HG02610 (cell line): ENCODE data around the gene MAGEA11.
A peak's percentile ranks its signal among the peaks of the same experiment; 100 is the strongest.
"Not testable (repeated sequence)": the region's sequence is repeated elsewhere in the genome, so short reads cannot be mapped to it uniquely, and the experiment has no call there.

Experiments
- ATAC-seq: cut with Tn5 transposase; IDR thresholded peaks from one replicate; pipeline ENCODE4 v1.9.1; 2021; ENCODE audit warnings: mild to moderate bottlenecking, moderate library complexity; ENCODE audit not compliant: unreplicated experiment

Gene MAGEA11, protein sequence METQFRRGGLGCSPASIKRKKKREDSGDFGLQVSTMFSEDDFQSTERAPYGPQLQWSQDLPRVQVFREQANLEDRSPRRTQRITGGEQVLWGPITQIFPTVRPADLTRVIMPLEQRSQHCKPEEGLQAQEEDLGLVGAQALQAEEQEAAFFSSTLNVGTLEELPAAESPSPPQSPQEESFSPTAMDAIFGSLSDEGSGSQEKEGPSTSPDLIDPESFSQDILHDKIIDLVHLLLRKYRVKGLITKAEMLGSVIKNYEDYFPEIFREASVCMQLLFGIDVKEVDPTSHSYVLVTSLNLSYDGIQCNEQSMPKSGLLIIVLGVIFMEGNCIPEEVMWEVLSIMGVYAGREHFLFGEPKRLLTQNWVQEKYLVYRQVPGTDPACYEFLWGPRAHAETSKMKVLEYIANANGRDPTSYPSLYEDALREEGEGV

DNA sequence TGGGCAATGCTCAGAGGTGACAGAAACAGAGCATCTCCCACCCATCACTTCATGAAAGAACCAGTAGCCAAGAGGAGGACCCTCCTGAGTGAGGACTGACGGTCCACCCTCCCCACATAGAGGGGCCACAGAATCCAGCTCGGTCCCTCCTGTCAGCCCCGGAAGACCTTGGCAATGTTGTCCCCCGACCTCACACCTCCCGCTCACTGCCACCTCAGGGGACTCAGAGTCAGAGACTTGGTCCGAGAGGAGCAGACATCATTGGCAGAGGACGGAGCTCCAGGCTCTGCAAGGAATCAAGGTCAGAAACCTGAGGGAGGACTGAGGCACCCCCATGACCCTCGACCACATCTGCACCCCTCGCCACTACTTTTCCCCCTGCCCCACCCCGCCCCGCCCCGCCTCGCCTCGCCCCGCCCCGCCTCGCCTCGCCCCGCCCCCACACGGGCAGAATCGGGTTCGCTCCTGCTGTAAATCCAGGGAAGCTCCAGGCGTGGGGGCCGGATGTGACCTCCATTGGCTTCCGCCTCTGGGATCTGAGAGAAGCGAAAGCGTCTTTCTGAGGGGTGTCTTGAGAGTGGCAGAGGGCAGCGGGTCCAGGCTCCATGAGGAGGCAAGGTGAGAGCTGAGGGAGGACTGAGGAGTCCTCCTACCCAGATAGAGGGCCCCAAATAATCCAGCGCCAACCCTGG is at the start of gene MAGEA11:
MAGEA11 (plus strand) TSS at position 516 of the 692 bp plus-strand sequence. CDS start 1,100 bp downstream, outside the sequence.
- no peak for ATAC-seq

DNA sequence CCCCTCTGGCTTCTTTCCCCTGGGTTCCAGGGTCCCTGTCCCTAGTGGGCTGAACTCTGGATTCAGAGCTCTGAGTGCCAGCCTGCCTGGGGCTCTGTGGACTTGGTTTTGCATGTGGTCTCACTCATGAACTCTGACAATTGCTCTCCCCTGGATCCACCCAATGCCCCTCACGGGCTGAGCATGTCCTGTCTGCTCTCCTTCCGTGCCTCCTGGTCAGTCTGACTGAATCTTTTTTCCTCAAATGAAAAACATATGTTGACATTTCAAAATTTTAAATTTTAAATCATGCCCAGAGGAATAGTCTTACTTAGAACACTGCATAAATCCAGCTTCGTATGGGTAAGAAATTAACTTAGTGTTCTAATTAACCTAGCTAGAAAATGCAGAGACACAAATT is 36.8 kb upstream of the MAGEA11 start:
- not testable (repeated sequence) for ATAC-seq

DNA sequence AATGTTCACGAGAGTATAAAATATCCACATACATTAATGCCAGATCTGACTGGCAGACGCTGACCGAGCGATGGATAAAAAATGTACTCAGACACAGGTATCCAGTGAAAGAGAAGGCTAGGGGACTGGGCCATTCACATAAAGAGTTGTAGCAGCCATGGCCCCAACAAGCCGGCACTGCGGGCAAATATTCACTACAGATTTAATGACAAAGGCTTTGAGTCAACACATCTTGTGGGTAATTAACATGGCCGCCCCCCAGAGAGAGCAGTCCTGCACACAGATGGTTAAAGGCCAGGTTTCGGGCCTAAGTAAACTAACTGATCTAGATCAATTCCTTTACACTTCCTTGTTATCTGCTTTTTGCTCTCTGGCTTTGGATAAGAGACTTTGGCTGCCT is 36.3 kb upstream of the MAGEA11 start:
- not testable (repeated sequence) for ATAC-seq

DNA sequence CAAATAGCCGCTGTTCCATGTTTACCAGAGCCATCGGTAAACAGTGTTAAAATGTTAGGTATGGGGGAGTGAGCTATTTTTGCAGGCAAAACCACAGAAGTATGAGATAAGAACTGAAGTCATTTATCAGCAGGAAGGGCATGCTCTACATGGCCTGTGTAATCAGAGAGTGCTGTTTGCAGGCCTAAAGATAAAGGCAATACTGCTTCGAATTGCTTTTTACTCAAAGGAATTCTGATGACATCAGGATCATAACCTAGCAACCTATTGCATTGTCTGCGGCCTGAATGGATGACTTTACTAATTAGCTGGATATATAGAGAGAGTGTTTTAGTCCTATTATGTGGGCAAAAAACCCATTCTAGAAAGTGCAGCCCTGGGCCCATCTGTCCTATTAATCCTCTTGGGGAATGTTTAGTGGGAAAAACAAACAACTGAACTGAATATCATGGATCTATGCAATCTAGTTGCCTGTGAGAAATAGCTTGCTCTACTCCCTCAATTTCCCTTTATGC is 32.6 kb upstream of the MAGEA11 start:
- ATAC-seq, result not testable (repeated sequence)

DNA sequence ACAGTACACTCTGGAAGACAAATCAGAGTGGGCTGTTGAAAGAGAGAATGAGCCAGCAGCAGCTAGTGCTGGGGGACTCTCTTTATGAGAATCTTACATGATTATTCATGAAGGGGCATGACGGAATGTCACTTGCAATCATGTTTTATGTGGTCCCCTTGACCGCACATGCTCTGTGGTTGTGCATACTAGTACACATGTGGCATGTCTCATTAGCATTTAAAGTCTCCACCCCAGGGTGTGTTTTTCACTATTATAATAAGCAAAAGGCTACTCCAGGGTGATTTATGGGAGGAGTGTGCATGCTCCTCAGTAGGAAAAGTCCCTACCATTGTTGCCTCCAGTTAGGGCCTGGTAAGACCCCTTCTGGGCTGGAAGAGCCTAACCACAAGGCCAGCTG is 30.7 kb upstream of the MAGEA11 start:
- ATAC-seq, result no peak

DNA sequence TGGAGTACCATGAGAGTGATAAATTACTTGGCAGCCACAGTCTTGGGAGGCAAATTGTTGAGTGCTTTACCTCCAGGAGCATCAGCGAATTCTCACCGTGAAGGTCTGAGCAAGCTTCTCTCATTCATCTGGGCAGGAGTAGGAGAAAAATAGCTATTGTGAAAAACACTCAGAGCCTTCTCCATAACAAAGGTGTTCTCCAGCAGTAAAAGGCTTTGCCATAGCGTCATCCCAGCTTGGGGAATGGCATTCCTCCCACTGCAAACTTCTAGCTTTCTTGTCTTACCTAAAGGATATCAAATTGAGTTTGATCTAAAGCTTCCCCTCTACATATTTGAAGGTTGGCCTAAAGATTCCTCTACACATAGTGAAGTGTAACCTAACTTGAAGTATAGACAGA is 29.8 kb upstream of the MAGEA11 start:
- ATAC-seq, result no peak

DNA sequence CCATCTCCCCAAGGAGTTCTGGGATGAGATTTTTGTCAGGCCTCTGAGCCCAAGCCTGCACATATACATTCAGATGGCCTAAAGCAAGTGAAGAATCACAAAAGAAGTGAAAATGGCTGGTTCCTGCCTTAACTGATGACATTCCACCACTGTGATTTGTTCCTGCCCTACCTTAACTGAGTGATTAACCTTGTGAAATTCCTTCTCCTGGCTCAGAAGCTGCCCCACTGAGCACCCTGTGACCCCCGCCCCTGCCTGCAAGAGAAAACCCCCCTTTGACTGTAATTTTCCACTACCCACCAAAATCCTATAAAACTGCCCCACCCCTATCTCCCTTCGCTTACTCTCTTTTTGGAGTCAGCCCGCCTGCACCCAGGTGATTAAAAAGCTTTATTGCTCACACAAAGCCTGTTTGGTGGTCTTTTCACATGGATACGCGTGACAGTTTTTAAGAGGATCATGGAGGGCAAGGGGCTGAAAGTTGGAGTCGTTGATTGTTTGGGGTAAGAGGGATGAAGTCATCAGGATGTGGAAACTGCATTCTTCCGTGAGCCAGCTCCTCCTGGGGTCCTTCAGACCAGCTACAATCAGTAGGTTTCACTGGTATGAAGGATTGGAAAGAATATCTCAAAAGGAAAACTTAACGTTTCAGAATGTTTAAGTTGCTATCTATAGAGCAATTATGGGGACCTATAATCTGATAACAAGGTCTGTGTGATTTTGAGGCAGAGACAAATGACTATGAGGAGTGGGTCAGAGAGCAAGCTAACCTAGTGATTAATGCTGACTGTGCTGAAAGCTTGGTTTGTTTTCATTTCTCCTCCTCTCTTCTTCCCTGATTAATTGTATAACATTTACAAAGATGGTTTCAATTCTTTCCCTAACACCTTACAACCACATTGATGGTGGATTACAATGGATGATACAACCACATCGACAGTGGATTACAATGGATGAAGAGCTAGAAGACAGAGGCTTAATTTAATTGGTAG is 28.6 kb upstream of the MAGEA11 start:
- ATAC-seq, result no peak

DNA sequence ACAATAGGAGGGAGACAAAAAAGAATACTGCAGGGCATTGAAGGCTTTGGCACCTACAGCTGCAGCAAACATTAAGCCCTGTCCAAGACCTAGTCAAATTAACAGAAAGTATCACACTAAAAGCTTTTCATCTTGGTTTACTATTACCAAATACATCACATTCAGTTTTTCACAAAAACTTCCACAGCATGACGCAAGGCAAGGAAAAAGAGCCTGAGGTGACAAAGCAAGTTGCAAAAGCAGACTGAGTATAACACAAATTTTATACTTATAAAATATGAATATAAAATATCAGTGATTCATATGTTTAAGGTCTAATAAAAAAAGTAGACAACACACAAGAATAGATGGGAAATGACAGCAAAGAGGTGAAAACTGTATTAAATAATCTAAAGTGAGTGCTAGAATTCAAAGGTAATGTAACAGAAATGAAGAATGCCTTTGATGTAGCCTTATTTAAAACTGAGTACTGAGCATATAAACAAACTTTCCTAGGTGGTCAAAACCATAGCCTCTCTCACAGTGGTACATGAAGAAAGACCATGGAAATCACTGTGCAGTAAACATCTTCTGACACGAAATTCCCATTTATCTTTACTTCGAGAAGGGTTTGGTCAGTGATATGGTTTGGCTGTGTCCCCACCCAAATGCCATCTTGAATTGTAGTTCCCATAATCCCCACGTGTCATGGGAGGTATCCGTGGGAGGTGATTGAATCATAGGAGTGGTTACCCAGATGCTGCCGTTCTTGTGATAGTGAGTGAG is 27.7 kb upstream of the MAGEA11 start:
- no peak for ATAC-seq

DNA sequence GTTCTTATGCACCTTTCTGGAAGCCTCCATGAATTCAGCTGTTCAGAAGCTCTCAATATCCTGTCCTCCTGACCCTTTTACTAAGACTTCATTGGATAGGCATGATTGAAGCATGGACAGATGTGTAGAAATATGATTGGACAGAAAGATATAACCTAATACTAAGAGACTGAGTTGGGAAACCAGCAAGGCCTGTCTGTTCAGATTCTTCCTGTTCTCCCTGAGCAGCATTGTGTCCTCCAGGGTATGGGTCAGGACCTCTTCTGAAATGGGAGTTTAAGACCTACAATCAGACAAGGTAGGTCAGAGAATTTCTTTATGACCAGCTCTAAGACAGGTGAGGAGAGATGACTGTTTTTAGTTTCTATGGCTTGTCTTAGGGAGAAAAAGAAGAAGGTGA is 23.9 kb upstream of the MAGEA11 start:
- no peak for ATAC-seq

DNA sequence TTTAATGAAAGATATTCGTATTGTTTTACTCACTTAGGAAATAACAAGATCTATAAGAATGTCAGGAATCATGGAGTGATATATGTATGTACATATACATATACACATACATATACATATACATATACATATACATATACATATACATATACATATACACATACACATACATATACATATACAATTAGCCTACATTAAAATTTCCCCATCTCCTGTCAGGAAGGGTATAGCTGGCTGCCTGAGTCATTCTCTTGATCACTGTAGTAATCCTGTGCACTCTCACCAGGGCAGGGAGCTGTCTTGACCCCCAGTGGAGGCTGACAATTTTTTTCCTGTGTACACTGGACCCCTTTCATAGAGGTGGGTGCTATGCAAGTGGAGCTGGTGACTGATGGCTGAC is 23.3 kb upstream of the MAGEA11 start:
- no peak for ATAC-seq

DNA sequence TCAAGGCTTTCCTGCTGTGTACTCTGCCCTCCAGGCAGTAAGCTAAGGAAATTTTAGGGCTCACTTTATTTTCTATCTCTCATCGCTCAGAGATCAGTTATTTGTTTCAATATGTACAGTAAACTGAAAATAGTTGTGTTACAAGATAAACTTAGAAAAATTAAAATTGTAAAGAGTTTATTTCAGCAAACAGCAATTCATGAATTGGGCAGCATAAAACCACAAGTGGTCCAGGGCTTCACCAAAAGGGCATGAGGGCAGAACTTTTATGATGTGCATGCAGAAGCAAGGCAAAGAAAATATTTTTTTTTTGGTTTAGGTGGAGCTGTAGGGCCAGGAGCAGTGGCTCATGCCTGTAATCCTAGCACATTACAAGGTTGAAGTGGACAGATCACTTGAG is 20.1 kb upstream of the MAGEA11 start:
- ATAC-seq, result no peak

DNA sequence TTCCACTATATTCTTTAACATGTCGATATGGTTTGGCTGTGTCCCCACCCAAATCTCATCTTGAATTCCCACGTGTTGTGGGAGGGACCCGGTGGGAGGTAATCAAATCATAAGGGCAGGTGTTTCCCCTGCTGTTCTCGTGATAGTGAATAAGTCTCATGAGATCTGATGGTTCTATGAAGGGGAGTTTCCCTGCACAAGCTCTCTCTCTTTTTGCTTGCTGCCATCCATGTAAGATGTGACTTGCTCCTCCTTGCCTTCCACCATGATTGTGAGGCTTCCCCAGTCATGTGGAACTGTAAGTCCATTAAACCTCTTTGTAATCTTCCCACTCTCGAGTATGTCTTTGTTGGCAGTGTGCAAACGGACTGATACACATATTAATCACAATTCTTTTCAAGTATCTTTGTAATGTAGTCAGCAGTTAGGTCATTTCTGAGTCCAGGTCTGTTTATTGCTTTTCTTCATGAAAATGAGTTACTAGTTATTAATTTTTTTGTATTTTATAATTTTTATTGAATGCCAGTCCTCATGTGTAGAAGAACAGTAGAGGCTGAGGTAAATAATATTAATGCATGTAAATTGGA is 19.1 kb upstream of the MAGEA11 start:
- not testable (repeated sequence) for ATAC-seq

DNA sequence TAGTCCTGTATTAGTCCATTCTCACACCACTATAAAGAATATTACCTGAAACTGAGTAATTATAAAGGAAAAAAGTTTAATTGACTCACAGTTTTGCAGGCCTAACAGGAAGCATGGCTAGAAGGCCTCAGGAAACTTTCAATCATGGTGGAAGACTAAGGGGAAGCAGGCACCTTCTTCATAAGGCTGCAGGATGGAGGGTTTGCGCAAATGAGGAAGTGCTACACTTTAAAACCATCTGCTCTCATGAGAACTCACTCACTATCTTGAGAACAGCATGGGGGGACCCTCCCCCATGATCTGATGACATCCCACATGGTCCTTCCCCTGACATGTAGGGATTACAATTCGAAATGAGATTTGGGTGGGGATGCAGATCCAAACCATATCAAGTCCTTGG is 12.1 kb upstream of the MAGEA11 start:
- ATAC-seq, result no peak

DNA sequence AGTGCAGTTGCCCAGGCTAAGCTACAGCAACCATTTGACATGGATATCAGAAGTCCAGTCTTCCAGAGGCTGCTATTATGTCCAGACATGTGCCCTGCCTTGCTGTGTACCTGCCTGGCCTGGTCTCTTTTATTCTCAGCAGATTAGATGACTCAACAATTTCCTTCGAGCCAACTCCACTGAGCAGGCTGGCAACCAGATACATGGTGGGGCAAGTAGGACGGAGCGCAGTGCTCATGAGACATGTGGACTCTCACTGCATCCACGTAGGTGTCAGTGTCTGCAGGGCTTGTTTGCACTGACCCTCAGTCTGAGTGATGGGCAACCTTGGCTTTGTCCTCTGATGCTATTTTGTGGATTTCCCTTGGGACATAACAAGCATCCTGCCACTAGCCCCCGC is 7.2 kb upstream of the MAGEA11 start:
- no peak for ATAC-seq

DNA sequence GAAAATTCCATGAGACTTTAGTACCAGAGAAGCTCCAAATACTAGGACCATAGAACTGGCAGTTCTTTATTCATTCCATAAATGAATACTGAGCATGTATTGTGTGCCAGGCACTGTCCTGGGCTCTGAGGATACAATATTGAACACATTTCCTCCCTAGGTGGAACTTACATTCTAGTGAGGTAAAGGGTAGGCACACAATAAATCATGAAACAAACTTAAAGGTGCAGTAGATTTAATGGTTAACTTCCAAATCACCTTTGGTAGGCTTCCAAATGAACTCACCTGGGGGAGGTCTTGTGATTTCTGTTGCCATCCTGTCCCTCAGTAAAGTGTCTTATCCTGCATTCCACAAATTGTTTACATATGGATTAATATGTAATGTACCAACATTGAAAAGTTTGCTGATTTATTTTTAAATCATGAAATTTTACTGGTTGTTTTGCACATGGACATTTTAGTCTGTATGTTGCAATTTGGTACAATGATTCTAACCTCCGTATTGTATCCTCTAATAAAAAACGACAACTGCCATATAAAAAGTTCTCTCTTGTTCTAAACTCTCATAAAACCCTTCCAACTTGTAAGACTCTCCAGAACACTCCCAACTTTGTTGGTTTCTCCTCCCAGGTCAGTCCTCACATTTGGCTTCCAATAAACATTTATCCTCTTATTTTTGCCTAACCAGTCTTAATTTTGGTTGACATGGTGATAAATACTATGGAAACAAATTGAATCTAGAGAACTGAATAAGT is 4.5 kb upstream of the MAGEA11 start:
- ATAC-seq, result no peak

DNA sequence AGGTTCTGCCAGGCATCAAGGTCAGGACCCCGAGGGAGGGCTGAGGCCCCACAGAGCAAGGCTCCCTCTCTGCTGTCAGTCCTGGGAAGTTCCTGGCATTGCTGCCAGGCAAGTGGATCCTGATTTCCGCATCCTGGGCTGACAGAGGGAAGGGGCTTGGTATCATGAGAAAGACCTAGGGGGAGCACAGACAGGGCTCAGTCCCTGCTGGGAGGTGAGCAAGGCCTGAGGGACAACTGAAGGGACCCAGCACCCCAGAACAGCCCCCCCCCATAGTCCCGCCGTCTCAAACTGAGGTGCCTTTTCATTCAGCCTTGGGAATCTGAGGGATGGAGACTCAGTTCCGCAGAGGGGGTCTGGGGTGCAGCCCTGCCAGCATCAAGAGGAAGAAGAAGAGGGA is 971 bp downstream of the MAGEA11 start:
- ATAC-seq, result no peak

DNA sequence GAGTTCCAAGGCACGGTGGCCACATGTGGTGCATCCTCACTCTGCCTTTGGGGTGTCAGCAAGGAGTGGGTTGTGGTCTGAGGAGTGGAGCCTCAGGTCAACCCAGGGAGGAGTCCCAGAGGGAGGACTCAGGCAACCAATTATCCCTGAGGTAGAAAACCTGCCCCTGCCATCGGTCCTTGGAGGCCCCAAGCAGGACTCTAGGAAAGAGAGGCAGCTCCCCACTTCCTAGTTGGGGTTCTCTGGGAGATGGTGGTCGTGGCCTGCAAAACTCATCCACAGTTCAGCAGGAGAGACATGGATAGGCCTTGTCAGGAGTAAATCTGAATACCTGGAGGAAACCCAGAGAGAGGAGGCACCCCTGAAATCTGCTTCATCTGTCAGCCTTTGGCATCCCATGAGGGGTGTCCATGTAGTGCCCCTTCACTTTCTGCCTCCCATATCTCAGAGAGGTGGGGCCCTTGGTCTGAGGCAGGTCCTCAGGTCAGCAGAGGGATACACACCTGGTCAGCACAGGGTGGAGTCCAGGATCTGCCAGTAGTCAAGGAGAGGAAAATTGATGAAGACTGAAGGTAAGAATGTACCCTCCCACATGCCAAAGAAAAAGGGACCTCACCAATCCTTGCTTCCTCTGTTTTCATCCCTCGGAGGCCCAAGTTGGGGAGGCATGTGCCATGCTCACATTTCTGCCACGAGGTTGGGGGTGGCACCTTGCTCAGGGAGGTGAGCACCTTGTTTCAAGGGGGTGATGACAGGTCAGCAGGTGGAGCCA is 1.6 kb downstream of the MAGEA11 start:
- ATAC-seq, result no peak

DNA sequence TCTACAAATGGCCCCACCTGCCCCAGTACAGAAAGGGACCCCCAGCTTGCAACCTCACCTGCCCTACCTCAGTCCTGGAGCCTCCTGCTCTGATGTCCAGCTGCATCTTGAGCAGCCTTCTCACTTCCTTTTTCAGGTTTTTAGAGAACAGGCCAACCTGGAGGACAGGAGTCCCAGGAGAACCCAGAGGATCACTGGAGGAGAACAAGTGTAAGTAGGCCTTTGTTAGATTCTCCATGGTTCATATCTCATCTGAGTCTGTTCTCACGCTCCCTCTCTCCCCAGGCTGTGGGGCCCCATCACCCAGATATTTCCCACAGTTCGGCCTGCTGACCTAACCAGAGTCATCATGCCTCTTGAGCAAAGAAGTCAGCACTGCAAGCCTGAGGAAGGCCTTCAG is 3.6 kb downstream of the MAGEA11 start:
- peak; percentile 87 for ATAC-seq
